GM21515 (cell line): ENCODE measurements around the gene ALOX5AP.
"Not testable (repeated sequence)": the region's sequence is repeated elsewhere in the genome, so short reads cannot be mapped to it uniquely, and the experiment has no call there.

Source experiments
- ATAC-seq: cut with Tn5 transposase; IDR thresholded peaks from one replicate; pipeline ENCODE4 v1.9.1; 2021; ENCODE audit not compliant: unreplicated experiment

The ALOX5AP gene

GRCh38 chr13:30737511-30738337 is 2.4 kb downstream of the ALOX5AP start:
- ATAC-seq = no peak

GRCh38 chr13:30738526-30739236 is 3.3 kb downstream of the ALOX5AP start:
- no peak for ATAC-seq

- no peak for ATAC-seq
These were observed 3.8 kb downstream of the ALOX5AP start for GRCh38 chr13:30739237-30739528.

- peak; percentile 24 for ATAC-seq
These were observed 4.7 kb downstream of the ALOX5AP start for GRCh38 chr13:30739761-30740642.

GRCh38 chr13:30742901-30743300 is 7.6 kb downstream of the ALOX5AP start:
- no peak for ATAC-seq

GRCh38 chr13:30743319-30744055 is 8.1 kb downstream of the ALOX5AP start:
- ATAC-seq = no peak

GRCh38 chr13:30744056-30744680 is 8.8 kb downstream of the ALOX5AP start:
- ATAC-seq = peak; percentile 95

GRCh38 chr13:30744681-30745077 is 9.3 kb downstream of the ALOX5AP start:
- no peak for ATAC-seq

- ATAC-seq = no peak
These were observed 10.8 kb downstream of the ALOX5AP start for GRCh38 chr13:30745906-30746686.

GRCh38 chr13:30746791-30747190 is 11.4 kb downstream of the ALOX5AP start:
- no peak for ATAC-seq

GRCh38 chr13:30747845-30748244 is 12.5 kb downstream of the ALOX5AP start:
- not testable (repeated sequence) for ATAC-seq

GRCh38 chr13:30748717-30749116 is 13.4 kb downstream of the ALOX5AP start:
- no peak for ATAC-seq

GRCh38 chr13:30750036-30750435 is 14.7 kb downstream of the ALOX5AP start:
- no peak for ATAC-seq

- no peak for ATAC-seq
These were observed 16.0 kb downstream of the ALOX5AP start for GRCh38 chr13:30751183-30751933.

GRCh38 chr13:30752201-30752797 is 17.0 kb downstream of the ALOX5AP start:
- ATAC-seq = no peak

GRCh38 chr13:30753030-30753616 is 17.8 kb downstream of the ALOX5AP start:
- no peak for ATAC-seq

- ATAC-seq = no peak
These were observed 20.3 kb downstream of the ALOX5AP start for GRCh38 chr13:30755678-30756077.
